Measurements from ENCODE around the gene DCTN1.
"Not testable (repeated sequence)": the region's sequence is repeated elsewhere in the genome, so short reads cannot be mapped to it uniquely, and the experiment has no call there.

The DCTN1 gene

GRCh38 chr2:74349889-74350288, 30.2 kb downstream of the DCTN1 start:
- Histone ChIP-seq H3K36me3 (ENCODE audit: control insufficient read depth, insufficient read depth, low read length) (no peaks in the 10 kb centered on the region), H3K4me3 (ENCODE audit: insufficient read depth, low read depth, low read length) (no peak overlapping the region), H3K27ac (ENCODE audit: insufficient read depth, low read depth, low read length, poor library complexity, severe bottlenecking) (no peak overlapping the region), H3K4me1 (ENCODE audit: control insufficient read depth, insufficient read depth, low read length) (no peaks in the 10 kb centered on the region), H3K27me3 (ENCODE audit: control insufficient read depth, insufficient read depth, low read length, poor library complexity, severe bottlenecking) (no peaks in the 10 kb centered on the region), H3K9me3 (ENCODE audit: control insufficient read depth, low read length) (no peaks in the 10 kb centered on the region)
- whole genome bisulfite sequencing, 2 experiments = 93% methylated on average over 4 of the region's 4 CpGs

GRCh38 chr2:74347742-74348141, 32.4 kb downstream of the DCTN1 start:
- Histone ChIP-seq H3K36me3 (ENCODE audit: control insufficient read depth, insufficient read depth, low read length) (no peaks in the 10 kb centered on the region), H3K4me1 (ENCODE audit: control insufficient read depth, insufficient read depth, low read length) (no peaks in the 10 kb centered on the region), H3K27ac (ENCODE audit: insufficient read depth, low read depth, low read length, poor library complexity, severe bottlenecking) (no peak overlapping the region), H3K4me3 (ENCODE audit: insufficient read depth, low read depth, low read length) (no peak overlapping the region), H3K9me3 (ENCODE audit: control insufficient read depth, low read length) (no peaks in the 10 kb centered on the region), H3K27me3 (ENCODE audit: control insufficient read depth, insufficient read depth, low read length, poor library complexity, severe bottlenecking) (no peaks in the 10 kb centered on the region)
- WGBS, 2 experiments = 90 to 94% methylated on average over 2 to 3 of the region's 3 CpGs

GRCh38 chr2:74347303-74347702, 32.8 kb downstream of the DCTN1 start:
- H3K9me3 ChIP-seq (ENCODE audit: control insufficient read depth, low read length) = no peaks in the 10 kb centered on the region
- no peak overlapping the region for H3K27ac ChIP-seq (ENCODE audit: insufficient read depth, low read depth, low read length, poor library complexity, severe bottlenecking)
- no peak overlapping the region for H3K4me3 ChIP-seq (ENCODE audit: insufficient read depth, low read depth, low read length)
- 86% methylated on average over 1 of the region's 1 CpG; no CpG with 5 or more reads in 1 of the 2 experiments for WGBS, 2 experiments
- H3K4me1 ChIP-seq (ENCODE audit: control insufficient read depth, insufficient read depth, low read length) = no peaks in the 10 kb centered on the region
- H3K36me3 ChIP-seq (ENCODE audit: control insufficient read depth, insufficient read depth, low read length) = no peaks in the 10 kb centered on the region
- no peaks in the 10 kb centered on the region for H3K27me3 ChIP-seq (ENCODE audit: control insufficient read depth, insufficient read depth, low read length, poor library complexity, severe bottlenecking)

- H3K4me1 ChIP-seq (ENCODE audit: control insufficient read depth, insufficient read depth, low read length) = no peaks in the 10 kb centered on the region
- WGBS, 2 experiments = 90 to 91% methylated on average over 7 to 8 of the region's 8 CpGs
- H3K9me3 ChIP-seq (ENCODE audit: control insufficient read depth, low read length) = no peaks in the 10 kb centered on the region
- H3K36me3 ChIP-seq (ENCODE audit: control insufficient read depth, insufficient read depth, low read length) = no peaks in the 10 kb centered on the region
- no peak overlapping the region for H3K4me3 ChIP-seq (ENCODE audit: insufficient read depth, low read depth, low read length)
- H3K27me3 ChIP-seq (ENCODE audit: control insufficient read depth, insufficient read depth, low read length, poor library complexity, severe bottlenecking) = no peaks in the 10 kb centered on the region
- H3K27ac ChIP-seq (ENCODE audit: insufficient read depth, low read depth, low read length, poor library complexity, severe bottlenecking) = no peak overlapping the region
These were observed 34.7 kb downstream of the DCTN1 start for GRCh38 chr2:74345272-74345943.

GRCh38 chr2:74343316-74343715, 36.8 kb downstream of the DCTN1 start, which contains the start of gene SLC4A5:
Gene SLC4A5 (minus strand): TSS chr2:74343416. CDS start chr2:74315023, 28,393 bp downstream.
- H3K9me3 ChIP-seq (ENCODE audit: control insufficient read depth, low read length) = no peaks in the 10 kb centered on the region
- H3K36me3 ChIP-seq (ENCODE audit: control insufficient read depth, insufficient read depth, low read length) = no peaks in the 10 kb centered on the region
- H3K4me1 ChIP-seq (ENCODE audit: control insufficient read depth, insufficient read depth, low read length) = no peaks in the 10 kb centered on the region
- H3K27ac ChIP-seq (ENCODE audit: insufficient read depth, low read depth, low read length, poor library complexity, severe bottlenecking) = no peak within 1 kb of the TSS
- no peak within 1 kb of the TSS for H3K4me3 ChIP-seq (ENCODE audit: insufficient read depth, low read depth, low read length)
- 84 to 85% methylated on average over 2 of the region's 2 CpGs for WGBS, 2 experiments
- no peaks in the 10 kb centered on the region for H3K27me3 ChIP-seq (ENCODE audit: control insufficient read depth, insufficient read depth, low read length, poor library complexity, severe bottlenecking)

GRCh38 chr2:74336227-74336626, 43.9 kb downstream of the DCTN1 start:
- not testable (repeated sequence) for H3K9me3 ChIP-seq (ENCODE audit: control insufficient read depth, low read length); H3K4me3 ChIP-seq (ENCODE audit: insufficient read depth, low read depth, low read length); H3K27ac ChIP-seq (ENCODE audit: insufficient read depth, low read depth, low read length, poor library complexity, severe bottlenecking); H3K27me3 ChIP-seq (ENCODE audit: control insufficient read depth, insufficient read depth, low read length, poor library complexity, severe bottlenecking); H3K36me3 ChIP-seq (ENCODE audit: control insufficient read depth, insufficient read depth, low read length); H3K4me1 ChIP-seq (ENCODE audit: control insufficient read depth, insufficient read depth, low read length)
- 68 to 84% methylated on average over 2 of the region's 2 CpGs for whole genome bisulfite sequencing, 2 experiments

- H3K36me3 ChIP-seq (ENCODE audit: control insufficient read depth, insufficient read depth, low read length) = no peaks in the 10 kb centered on the region
- H3K4me3 ChIP-seq (ENCODE audit: insufficient read depth, low read depth, low read length) = no peak overlapping the region
- H3K9me3 ChIP-seq (ENCODE audit: control insufficient read depth, low read length) = no peaks in the 10 kb centered on the region
- H3K27me3 ChIP-seq (ENCODE audit: control insufficient read depth, insufficient read depth, low read length, poor library complexity, severe bottlenecking) = no peaks in the 10 kb centered on the region
- H3K4me1 ChIP-seq (ENCODE audit: control insufficient read depth, insufficient read depth, low read length) = no peaks in the 10 kb centered on the region
- H3K27ac ChIP-seq (ENCODE audit: insufficient read depth, low read depth, low read length, poor library complexity, severe bottlenecking) = no peak overlapping the region
- 36 to 41% methylated on average over 3 of the region's 3 CpGs for WGBS, 2 experiments
These were observed 45.2 kb downstream of the DCTN1 start for GRCh38 chr2:74334931-74335333.

- no peaks in the 10 kb centered on the region for H3K4me1 ChIP-seq (ENCODE audit: control insufficient read depth, insufficient read depth, low read length)
- no peak overlapping the region for H3K27ac ChIP-seq (ENCODE audit: insufficient read depth, low read depth, low read length, poor library complexity, severe bottlenecking)
- 93% methylated on average over 6 of the region's 6 CpGs for WGBS, 2 experiments
- H3K9me3 ChIP-seq (ENCODE audit: control insufficient read depth, low read length) = no peaks in the 10 kb centered on the region
- H3K27me3 ChIP-seq (ENCODE audit: control insufficient read depth, insufficient read depth, low read length, poor library complexity, severe bottlenecking) = no peaks in the 10 kb centered on the region
- no peaks in the 10 kb centered on the region for H3K36me3 ChIP-seq (ENCODE audit: control insufficient read depth, insufficient read depth, low read length)
- no peak overlapping the region for H3K4me3 ChIP-seq (ENCODE audit: insufficient read depth, low read depth, low read length)
These were observed 46.1 kb downstream of the DCTN1 start for GRCh38 chr2:74333896-74334586.

GRCh38 chr2:74333175-74333574, 46.9 kb downstream of the DCTN1 start:
- Histone ChIP-seq H3K9me3 (ENCODE audit: control insufficient read depth, low read length) (no peaks in the 10 kb centered on the region), H3K27ac (ENCODE audit: insufficient read depth, low read depth, low read length, poor library complexity, severe bottlenecking) (no peak overlapping the region), H3K27me3 (ENCODE audit: control insufficient read depth, insufficient read depth, low read length, poor library complexity, severe bottlenecking) (no peaks in the 10 kb centered on the region), H3K4me3 (ENCODE audit: insufficient read depth, low read depth, low read length) (no peak overlapping the region), H3K36me3 (ENCODE audit: control insufficient read depth, insufficient read depth, low read length) (no peaks in the 10 kb centered on the region), H3K4me1 (ENCODE audit: control insufficient read depth, insufficient read depth, low read length) (peaks cover 3% of the 10 kb centered on the region)
- 41 to 47% methylated on average over 3 of the region's 3 CpGs for WGBS, 2 experiments

GRCh38 chr2:74332550-74333174, 47.4 kb downstream of the DCTN1 start:
- H3K27me3 ChIP-seq (ENCODE audit: control insufficient read depth, insufficient read depth, low read length, poor library complexity, severe bottlenecking) = no peaks in the 10 kb centered on the region
- WGBS, 2 experiments = 86 to 87% methylated on average over 3 of the region's 3 CpGs
- no peak overlapping the region for H3K4me3 ChIP-seq (ENCODE audit: insufficient read depth, low read depth, low read length)
- peaks cover 8% of the 10 kb centered on the region for H3K4me1 ChIP-seq (ENCODE audit: control insufficient read depth, insufficient read depth, low read length)
- no peaks in the 10 kb centered on the region for H3K9me3 ChIP-seq (ENCODE audit: control insufficient read depth, low read length)
- H3K27ac ChIP-seq (ENCODE audit: insufficient read depth, low read depth, low read length, poor library complexity, severe bottlenecking) = no peak overlapping the region
- H3K36me3 ChIP-seq (ENCODE audit: control insufficient read depth, insufficient read depth, low read length) = no peaks in the 10 kb centered on the region

Data from ectodermal cell (in vitro differentiated cells).